Measurements from ENCODE around the gene STK11IP. TPM values are rescaled to one million over a fixed set of nuclear protein-coding genes. Genes with fewer than 3 reads are reported as not detected.

STK11IP gene
- total RNA-seq, 2 donors from 2014 or later = 20.0 to 25.3 TPM

GRCh38 chr2:219634171-219634940, 36.7 kb downstream of the STK11IP start:
- H3K36me3 ChIP-seq = no peaks in the 10 kb centered on the region
- H3K27ac ChIP-seq = no peak overlapping the region
- H3K9me3 ChIP-seq = no peaks in the 10 kb centered on the region
- no peak for DNase-seq (ENCODE audit: low spot score)
- no peak for ATAC-seq (ENCODE audit: insufficient number of reproducible peaks, low FRiP score, low read depth)
- no peaks in the 10 kb centered on the region for H3K4me1 ChIP-seq (ENCODE audit: control insufficient read depth in 1 of 2, low read depth in 2 of 2)
- TF ChIP-seq CTCF (IDR thresholded peaks at IDR 0.05) = no peak
- no peaks in the 10 kb centered on the region for H3K27me3 ChIP-seq (replicated peaks; ENCODE audit: insufficient read depth)
- H3K4me3 ChIP-seq = no peak overlapping the region

GRCh38 chr2:219634951-219635751, 37.5 kb downstream of the STK11IP start:
- no peaks in the 10 kb centered on the region for H3K36me3 ChIP-seq
- DNase-seq (ENCODE audit: low spot score) (no peak), ATAC-seq (ENCODE audit: insufficient number of reproducible peaks, low FRiP score, low read depth) (no peak)
- no peak overlapping the region for H3K27ac ChIP-seq
- TF ChIP-seq CTCF (IDR thresholded peaks at IDR 0.05) = no peak
- H3K27me3 ChIP-seq (replicated peaks; ENCODE audit: insufficient read depth) = no peaks in the 10 kb centered on the region
- no peak overlapping the region for H3K4me3 ChIP-seq
- H3K9me3 ChIP-seq = no peaks in the 10 kb centered on the region
- no peaks in the 10 kb centered on the region for H3K4me1 ChIP-seq (ENCODE audit: control insufficient read depth in 1 of 2, low read depth in 2 of 2)

GRCh38 chr2:219636144-219636915, 38.7 kb downstream of the STK11IP start:
- no peak overlapping the region for H3K27ac ChIP-seq
- H3K4me3 ChIP-seq = no peak overlapping the region
- ATAC-seq (ENCODE audit: insufficient number of reproducible peaks, low FRiP score, low read depth) (no peak), DNase-seq (ENCODE audit: low spot score) (no peak)
- no peak for TF ChIP-seq CTCF (IDR thresholded peaks at IDR 0.05)
- H3K27me3 ChIP-seq (replicated peaks; ENCODE audit: insufficient read depth) = no peaks in the 10 kb centered on the region
- H3K36me3 ChIP-seq = no peaks in the 10 kb centered on the region
- no peaks in the 10 kb centered on the region for H3K4me1 ChIP-seq (ENCODE audit: control insufficient read depth in 1 of 2, low read depth in 2 of 2)
- no peaks in the 10 kb centered on the region for H3K9me3 ChIP-seq

- H3K9me3 ChIP-seq = no peaks in the 10 kb centered on the region
- H3K27me3 ChIP-seq (replicated peaks; ENCODE audit: insufficient read depth) = no peaks in the 10 kb centered on the region
- H3K4me3 ChIP-seq = no peak overlapping the region
- ATAC-seq (ENCODE audit: insufficient number of reproducible peaks, low FRiP score, low read depth) (no peak), DNase-seq (ENCODE audit: low spot score) (no peak)
- H3K36me3 ChIP-seq = no peaks in the 10 kb centered on the region
- H3K27ac ChIP-seq = no peak overlapping the region
- no peaks in the 10 kb centered on the region for H3K4me1 ChIP-seq (ENCODE audit: control insufficient read depth in 1 of 2, low read depth in 2 of 2)
- TF ChIP-seq CTCF (IDR thresholded peaks at IDR 0.05) = no peak
These were observed 39.5 kb downstream of the STK11IP start for GRCh38 chr2:219636941-219637841.

Measured in thoracic aorta (tissue), 2 donors.